Osteoblast (primary cell): Measurements from ENCODE around the gene ALDOA. TPM values are rescaled to one million over a fixed set of nuclear protein-coding genes. Genes with fewer than 3 reads are reported as not detected.

Experiments used
- DNase-seq: peaks from one replicate; pipeline ENCODE4 v3.0.0; 2011; ENCODE audit warnings: low spot score, mixed read lengths; ENCODE audit not compliant: insufficient read length; ENCODE audit errors: missing footprints
- H2AFZ ChIP-seq: 2 replicates; pipeline ENCODE4 v1.6.0; 2011; ENCODE audit warnings: mild to moderate bottlenecking, low read length
- H3K27ac ChIP-seq: 2 replicates; pipeline ENCODE4 v1.5.1; 2011; ENCODE audit warnings: mild to moderate bottlenecking, low read depth, low read length, moderate library complexity
- H3K27me3 ChIP-seq: 2 replicates; pipeline ENCODE4 v1.6.0; 2012; ENCODE audit warnings: mild to moderate bottlenecking, control low read depth, inconsistent platforms, low read length, moderate library complexity; ENCODE audit not compliant: insufficient read depth
- H3K36me3 ChIP-seq: 2 replicates; pipeline ENCODE4 v1.5.1; 2011; ENCODE audit warnings: mild to moderate bottlenecking, low read length, control low read depth, moderate library complexity; ENCODE audit not compliant: insufficient read depth
- H3K4me1 ChIP-seq: 2 replicates; pipeline ENCODE4 v1.5.1; 2011; ENCODE audit warnings: mild to moderate bottlenecking, low read length, control low read depth, moderate library complexity; ENCODE audit not compliant: insufficient read depth
- H3K4me2 ChIP-seq: 2 replicates; pipeline ENCODE4 v1.6.0; 2011; ENCODE audit warnings: mild to moderate bottlenecking, low read length; ENCODE audit not compliant: insufficient read depth
- H3K4me3 ChIP-seq: fragments of 200-600 bp; sonication (generic); 3 replicates; pipeline ENCODE4 v1.5.1; 2012; ENCODE audit warnings: mild to moderate bottlenecking, low read length, inconsistent platforms; ENCODE audit not compliant: insufficient read depth
- H3K79me2 ChIP-seq: 2 replicates; pipeline ENCODE4 v1.6.0; 2012; ENCODE audit warnings: mild to moderate bottlenecking, low read length, control low read depth, inconsistent platforms; ENCODE audit not compliant: insufficient read depth
- H3K9me3 ChIP-seq: 2 replicates; pipeline ENCODE4 v1.5.1; 2011; ENCODE audit warnings: low read depth, low read length, control low read depth
- H4K20me1 ChIP-seq: 2 replicates; pipeline ENCODE4 v1.6.0; 2012; ENCODE audit warnings: mild to moderate bottlenecking, low read length, control low read depth; ENCODE audit not compliant: insufficient read depth
- total RNA-seq: library from RNA; depleted of rRNA; stranded (reverse); fragments of >200 nt; gene quantifications from 2 replicates; pipeline ENCODE4 v1.2.3, GENCODE V29; 2012
- TF ChIP-seq, protein P1 (sequence below): IDR thresholded peaks from 2 replicates; pipeline ENCODE4 v1.5.1; 2011; ENCODE audit warnings: mild to moderate bottlenecking, low read depth, low read length, moderate library complexity; ENCODE audit errors: extremely low read depth

The ALDOA gene
- total RNA-seq, 1 donor: 705 TPM

DNA sequence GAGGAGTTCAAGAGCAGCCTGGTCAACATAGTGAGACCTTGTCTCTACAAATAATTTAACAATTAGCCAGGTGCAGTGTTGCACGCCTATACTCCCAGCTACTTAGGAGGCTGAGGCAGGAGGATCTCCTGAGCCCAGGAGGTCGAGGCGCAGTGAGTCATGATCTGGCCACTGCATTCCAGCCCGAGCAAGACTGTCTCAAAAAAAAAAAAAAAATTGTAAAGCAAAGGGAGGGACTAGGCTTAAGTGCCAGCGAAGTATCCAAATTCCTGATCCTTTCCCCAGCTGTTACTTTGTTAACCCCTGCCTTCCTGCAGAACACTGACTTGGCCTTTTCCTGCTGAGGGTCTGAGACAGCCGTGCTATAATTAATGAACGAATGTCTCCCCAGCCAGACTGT lies 45.1 kb downstream of the ALDOA start:
- TF ChIP-seq, protein P1, sequence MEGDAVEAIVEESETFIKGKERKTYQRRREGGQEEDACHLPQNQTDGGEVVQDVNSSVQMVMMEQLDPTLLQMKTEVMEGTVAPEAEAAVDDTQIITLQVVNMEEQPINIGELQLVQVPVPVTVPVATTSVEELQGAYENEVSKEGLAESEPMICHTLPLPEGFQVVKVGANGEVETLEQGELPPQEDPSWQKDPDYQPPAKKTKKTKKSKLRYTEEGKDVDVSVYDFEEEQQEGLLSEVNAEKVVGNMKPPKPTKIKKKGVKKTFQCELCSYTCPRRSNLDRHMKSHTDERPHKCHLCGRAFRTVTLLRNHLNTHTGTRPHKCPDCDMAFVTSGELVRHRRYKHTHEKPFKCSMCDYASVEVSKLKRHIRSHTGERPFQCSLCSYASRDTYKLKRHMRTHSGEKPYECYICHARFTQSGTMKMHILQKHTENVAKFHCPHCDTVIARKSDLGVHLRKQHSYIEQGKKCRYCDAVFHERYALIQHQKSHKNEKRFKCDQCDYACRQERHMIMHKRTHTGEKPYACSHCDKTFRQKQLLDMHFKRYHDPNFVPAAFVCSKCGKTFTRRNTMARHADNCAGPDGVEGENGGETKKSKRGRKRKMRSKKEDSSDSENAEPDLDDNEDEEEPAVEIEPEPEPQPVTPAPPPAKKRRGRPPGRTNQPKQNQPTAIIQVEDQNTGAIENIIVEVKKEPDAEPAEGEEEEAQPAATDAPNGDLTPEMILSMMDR: no peak
- no peak overlapping the region for H3K4me3 ChIP-seq
- H4K20me1 ChIP-seq: no peaks in the 10 kb centered on the region
- H3K9me3 ChIP-seq: no peaks in the 10 kb centered on the region
- DNase-seq: no peak
- H3K4me2 ChIP-seq: no peak overlapping the region
- H3K4me1 ChIP-seq: peaks cover 6% of the 10 kb centered on the region
- H3K79me2 ChIP-seq: no peaks in the 10 kb centered on the region
- H3K27ac ChIP-seq: no peak overlapping the region
- no peaks in the 10 kb centered on the region for H3K27me3 ChIP-seq
- H2AFZ ChIP-seq: no peak overlapping the region
- H3K36me3 ChIP-seq: peaks cover 48% of the 10 kb centered on the region

DNA sequence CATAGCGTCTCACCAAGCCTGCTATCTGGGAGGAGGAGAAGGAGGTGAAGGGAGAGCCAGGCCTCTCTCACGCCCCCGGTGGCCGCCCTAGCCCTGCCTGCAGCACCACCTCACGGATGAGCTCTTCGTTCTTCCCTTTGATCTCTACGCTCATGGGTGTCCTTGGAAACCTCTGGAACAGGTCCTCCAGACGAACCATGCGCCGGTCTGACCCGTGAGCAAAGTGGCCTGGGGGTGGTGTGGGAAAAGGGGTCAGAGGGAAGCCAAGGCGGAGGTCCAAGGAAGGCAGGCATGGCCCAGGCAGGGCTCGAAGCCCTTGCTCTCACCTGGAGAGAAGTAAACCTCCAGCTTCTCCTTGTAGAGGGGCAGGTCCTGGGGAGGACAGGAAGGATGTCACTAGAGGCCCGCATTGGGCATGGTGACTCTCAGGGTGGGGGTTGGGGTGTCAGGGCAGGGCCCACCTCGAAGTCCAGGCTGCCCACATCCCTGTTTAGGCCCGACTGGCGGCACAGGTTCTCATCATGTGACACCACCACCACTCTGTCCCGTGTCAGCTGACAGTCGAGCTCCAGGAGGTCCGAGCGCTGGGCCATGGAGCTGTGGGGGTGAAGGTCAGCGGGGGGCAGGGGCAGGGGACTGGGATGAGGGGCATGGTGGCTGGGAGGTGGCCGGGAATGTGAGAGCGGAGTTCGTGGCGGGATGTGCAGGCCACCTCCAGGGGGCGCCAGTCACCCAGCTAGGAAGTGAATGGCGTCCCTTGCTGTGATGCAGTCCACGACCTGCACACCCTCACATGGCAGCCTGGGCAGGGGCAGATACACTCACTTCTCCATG lies 46.9 kb downstream of the ALDOA start:
- no peaks in the 10 kb centered on the region for H3K27me3 ChIP-seq
- H3K27ac ChIP-seq: no peak overlapping the region
- TF ChIP-seq, protein P1: peak; percentile 61
- H3K4me1 ChIP-seq: peaks cover 6% of the 10 kb centered on the region
- H3K36me3 ChIP-seq: peaks cover 48% of the 10 kb centered on the region
- no peak overlapping the region for H3K4me2 ChIP-seq
- H3K4me3 ChIP-seq: no peak overlapping the region
- H3K9me3 ChIP-seq: no peaks in the 10 kb centered on the region
- H3K79me2 ChIP-seq: no peaks in the 10 kb centered on the region
- peak; percentile 96 for DNase-seq
- peaks cover 4% of the 10 kb centered on the region for H4K20me1 ChIP-seq
- no peak overlapping the region for H2AFZ ChIP-seq

DNA sequence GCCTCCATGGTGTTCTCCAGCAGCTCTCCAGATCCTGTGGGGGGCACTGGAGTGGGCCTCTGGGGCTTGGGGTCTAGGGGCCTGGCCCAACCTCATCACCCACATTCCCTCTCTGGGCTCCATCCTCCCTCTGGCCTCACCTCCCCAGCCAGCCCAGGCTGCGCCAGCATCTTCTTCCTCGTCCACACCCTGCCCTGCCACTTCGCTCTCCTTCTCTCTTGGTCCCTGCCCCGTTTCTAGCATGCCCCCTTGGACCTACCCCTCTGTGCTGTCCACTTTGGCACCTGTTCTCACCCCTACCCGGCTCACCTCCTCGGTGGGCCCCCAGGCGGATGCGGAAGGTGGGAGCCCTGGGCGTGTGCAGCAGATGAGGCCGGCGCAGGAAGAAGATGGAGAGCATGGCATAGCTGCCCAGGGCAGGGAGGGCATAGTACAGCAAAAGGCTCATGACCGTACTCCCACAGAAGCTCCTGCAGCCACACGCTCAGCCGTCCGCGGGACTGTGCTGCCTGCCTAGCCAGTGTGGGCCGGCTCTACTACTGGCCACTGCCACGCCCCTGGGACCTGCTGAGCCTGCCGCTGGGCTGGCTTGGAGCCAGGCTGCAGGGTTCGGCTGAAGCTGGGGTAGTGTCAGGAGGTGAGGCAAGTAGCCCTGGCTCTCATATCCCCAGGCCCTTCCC lies 47.6 kb downstream of the ALDOA start, which contains the start of gene GDPD3:
TSS of gene GDPD3 (minus strand) at position 507 of the 680 bp plus-strand sequence. CDS start at position 448, 59 bp downstream.
- peaks cover 4% of the 10 kb centered on the region for H4K20me1 ChIP-seq
- no peak within 1 kb of the TSS for H3K4me2 ChIP-seq
- H2AFZ ChIP-seq: no peak within 1 kb of the TSS
- H3K79me2 ChIP-seq: no peaks in the 10 kb centered on the region
- TF ChIP-seq, protein P1: no peak
- peaks cover 6% of the 10 kb centered on the region for H3K4me1 ChIP-seq
- no peaks in the 10 kb centered on the region for H3K27me3 ChIP-seq
- H3K9me3 ChIP-seq: no peaks in the 10 kb centered on the region
- H3K4me3 ChIP-seq: no peak within 1 kb of the TSS
- DNase-seq: peak; percentile 86
- H3K27ac ChIP-seq: no peak within 1 kb of the TSS
- peaks cover 50% of the 10 kb centered on the region for H3K36me3 ChIP-seq
